ENCODE data around the gene MBD1. TPM values are rescaled to one million over a fixed set of nuclear protein-coding genes. Genes with fewer than 3 reads are reported as not detected.

MBD1 gene
- total RNA-seq, 6 experiments from 2014 or later: 29.7 to 32.4 (median 30.7) TPM

GRCh38 chr18:50285071-50285470, 3.7 kb upstream of the MBD1 start:
- peaks cover 0 to 2% (median under 1%) of the 10 kb centered on the region in 4 donors for H3K36me3 ChIP-seq
- H3K4me3 ChIP-seq: no peak overlapping the region
- H3K27me3 ChIP-seq: no peaks in the 10 kb centered on the region
- 100% methylated on average over 1 of the region's 13 CpGs for WGBS (ENCODE audit: insufficient coverage, low coverage, low lambda C conversion rate, missing lambda C conversion rate)
- peak in 1 of 3 donors; percentile 47 for DNase-seq
- no peak for ATAC-seq
- no peak overlapping the region for H3K27ac ChIP-seq
- intact Hi-C loops (cut with DNase I): loop anchor here in 1 of 2 donors (10.0 kb wide), 1 partner anchor 70 kb away; no protein-coding TSS in a partner anchor
- TF ChIP-seq CTCF (IDR thresholded peaks at IDR 0.05) (no peak), POLR2A (IDR thresholded peaks at IDR 0.05) (no peak)
- H3K4me1 ChIP-seq: peaks cover 0 to 12% (median 3%) of the 10 kb centered on the region in 4 donors
- H3K9me3 ChIP-seq: no peaks in the 10 kb centered on the region

GRCh38 chr18:50284255-50284885, 3.0 kb upstream of the MBD1 start:
- DNase-seq (no peak), ATAC-seq (no peak)
- peaks cover 0 to 19% (median 6%) of the 10 kb centered on the region in 4 donors for H3K4me1 ChIP-seq
- no peaks in the 10 kb centered on the region for H3K27me3 ChIP-seq
- no peaks in the 10 kb centered on the region for H3K9me3 ChIP-seq
- no peak overlapping the region for H3K27ac ChIP-seq
- H3K36me3 ChIP-seq: peaks cover 0 to 4% (median under 1%) of the 10 kb centered on the region in 4 donors
- WGBS (ENCODE audit: insufficient coverage, low coverage, low lambda C conversion rate, missing lambda C conversion rate): 95% methylated on average over 13 of the region's 15 CpGs
- H3K4me3 ChIP-seq: no peak overlapping the region
- intact Hi-C loops (cut with DNase I): loop anchor here in 1 of 2 donors (10.0 kb wide), 1 partner anchor 70 kb away; no protein-coding TSS in a partner anchor
- no peak for TF ChIP-seq POLR2A (IDR thresholded peaks at IDR 0.05)
- TF ChIP-seq CTCF (IDR thresholded peaks at IDR 0.05): no peak

- 89% methylated on average over 23 of the region's 29 CpGs for WGBS (ENCODE audit: insufficient coverage, low coverage, low lambda C conversion rate, missing lambda C conversion rate)
- Histone ChIP-seq H3K27me3 (no peaks in the 10 kb centered on the region), H3K4me1 (peaks cover 0 to 25% (median 6%) of the 10 kb centered on the region in 4 donors), H3K27ac (no peak overlapping the region), H3K9me3 (no peaks in the 10 kb centered on the region), H3K36me3 (peaks cover 0 to 11% (median under 1%) of the 10 kb centered on the region in 4 donors), H3K4me3 (no peak overlapping the region)
- ATAC-seq (no peak), DNase-seq (peak in 1 of 3 donors; percentile 37)
- intact Hi-C loops (cut with DNase I): loop anchor here in 1 of 2 donors (10.0 kb wide), 1 partner anchor 71 kb away; no protein-coding TSS in a partner anchor
- TF ChIP-seq CTCF (IDR thresholded peaks at IDR 0.05): no peak
- no peak for TF ChIP-seq POLR2A (IDR thresholded peaks at IDR 0.05)
These were observed 2.3 kb upstream of the MBD1 start for GRCh38 chr18:50283469-50284209.

GRCh38 chr18:50282521-50283335, 1.4 kb upstream of the MBD1 start:
- no peaks in the 10 kb centered on the region for H3K9me3 ChIP-seq
- H3K4me3 ChIP-seq: no peak overlapping the region
- DNase-seq (peak in 2 of 3 donors; percentile 33 to 53), ATAC-seq (no peak)
- WGBS (ENCODE audit: insufficient coverage, low coverage, low lambda C conversion rate, missing lambda C conversion rate): 87% methylated on average over 11 of the region's 42 CpGs
- no peak for TF ChIP-seq POLR2A (IDR thresholded peaks at IDR 0.05)
- TF ChIP-seq CTCF (IDR thresholded peaks at IDR 0.05): no peak
- peaks cover 0 to 18% (median under 1%) of the 10 kb centered on the region in 4 donors for H3K36me3 ChIP-seq
- H3K27me3 ChIP-seq: no peaks in the 10 kb centered on the region
- H3K27ac ChIP-seq: no peak overlapping the region
- intact Hi-C loops (cut with DNase I): loop anchor here in 1 of 2 donors (10.0 kb wide), 1 partner anchor 72 kb away; no protein-coding TSS in a partner anchor
- peaks cover 0 to 25% (median 6%) of the 10 kb centered on the region in 4 donors for H3K4me1 ChIP-seq

All from right lobe of liver (tissue), 6 donors.